Neural cell (in vitro differentiated cells): ENCODE measurements around the gene ADARB1. TPM values are rescaled to one million over a fixed set of nuclear protein-coding genes. Genes with fewer than 3 reads are reported as not detected.

Experiments used
- H2AFZ ChIP-seq: fragments of 200-600, 300-800 bp; sonication (generic), shearing (Covaris generic); 2 replicates; pipeline ENCODE4 v1.6.0; 2014; ENCODE audit warnings: low read depth, mild to moderate bottlenecking, antibody characterized with exemption, low read length, moderate library complexity
- H3F3A ChIP-seq: fragments of 200-600 bp; shearing (Covaris generic); 2 replicates; pipeline ENCODE4 v1.6.1; 2016; ENCODE audit warnings: mild to moderate bottlenecking, moderate library complexity, mixed read lengths, antibody characterized with exemption, low read length; ENCODE audit not compliant: insufficient read depth, poor library complexity, severe bottlenecking
- H3K27ac ChIP-seq: fragments of 200-600, 300-800 bp; sonication (generic), shearing (Covaris generic); 2 replicates; pipeline ENCODE4 v1.5.1; 2014; ENCODE audit warnings: mild to moderate bottlenecking, low read length, moderate library complexity
- H3K27me3 ChIP-seq: fragments of 300-800, 200-600 bp; sonication (generic), shearing (Covaris generic); 2 replicates; pipeline ENCODE4 v1.6.0; 2014; ENCODE audit warnings: mild to moderate bottlenecking, low read depth, low read length, moderate library complexity; ENCODE audit not compliant: insufficient read depth
- H3K36me3 ChIP-seq: fragments of 300-800, 200-600 bp; sonication (generic), shearing (Covaris generic); 2 replicates; pipeline ENCODE4 v1.5.1; 2014; ENCODE audit warnings: mild to moderate bottlenecking, antibody characterized with exemption, low read length, moderate library complexity; ENCODE audit not compliant: insufficient read depth
- H3K4me2 ChIP-seq: fragments of 300-800, 200-600 bp; sonication (generic), shearing (Covaris generic); 2 replicates; pipeline ENCODE4 v1.6.0; 2014; ENCODE audit warnings: mild to moderate bottlenecking, low read length
- H3K4me3 ChIP-seq: fragments of 300-800, 200-600 bp; sonication (generic), shearing (Covaris generic); 2 replicates; pipeline ENCODE4 v1.5.1; 2014; ENCODE audit warnings: mild to moderate bottlenecking, low read length, moderate library complexity
- H3K79me2 ChIP-seq: fragments of 200-600 bp; shearing (Covaris generic); replicated peaks from 2 replicates; pipeline ENCODE4 v1.6.0; 2014; ENCODE audit warnings: mild to moderate bottlenecking, low read length, moderate library complexity; ENCODE audit not compliant: insufficient read depth
- H3K9ac ChIP-seq: fragments of 300-800, 200-600 bp; sonication (generic), shearing (Covaris generic); 2 replicates; pipeline ENCODE4 v1.6.1; 2016; ENCODE audit warnings: mild to moderate bottlenecking, low read length, mixed read lengths
- H3K9me2 ChIP-seq: fragments of 200-600 bp; shearing (Covaris generic); 2 replicates; pipeline ENCODE4 v1.6.1; 2016; ENCODE audit warnings: mild to moderate bottlenecking, low read length, mixed read lengths; ENCODE audit not compliant: insufficient read depth
- H3K9me3 ChIP-seq: fragments of 200-600, 300-800 bp; sonication (generic), shearing (Covaris generic); 2 replicates; pipeline ENCODE4 v1.6.1; 2016; ENCODE audit warnings: mild to moderate bottlenecking, mixed run types, low read length, moderate library complexity, mixed read lengths
- H4K20me1 ChIP-seq: fragments of 200-600 bp; shearing (Covaris generic); 2 replicates; pipeline ENCODE4 v1.6.1; 2016; ENCODE audit warnings: mild to moderate bottlenecking, mixed run types; ENCODE audit not compliant: insufficient read depth
- CTCF ChIP-seq: fragments of 450-650 bp; IDR thresholded peaks from 2 replicates; pipeline ENCODE4 v1.5.1; 2014; ENCODE audit warnings: antibody characterized with exemption, mild to moderate bottlenecking, moderate library complexity; ENCODE audit not compliant: poor library complexity, severe bottlenecking
- EP300 ChIP-seq: fragments of 450-650 bp; conservative IDR thresholded peaks from 2 replicates; pipeline ENCODE4 v1.6.1; 2014; ENCODE audit warnings: antibody characterized with exemption, mild to moderate bottlenecking, moderate library complexity; ENCODE audit not compliant: poor library complexity, severe bottlenecking
- EZH2 ChIP-seq: fragments of 200-600, 300-800 bp; shearing (Covaris generic), sonication (generic); IDR thresholded peaks from 2 replicates; pipeline ENCODE4 v1.6.1; 2014; ENCODE audit warnings: antibody characterized with exemption, low read length, borderline replicate concordance, mild to moderate bottlenecking; ENCODE audit not compliant: insufficient read depth, poor library complexity, severe bottlenecking
- MXI1 ChIP-seq: fragments of 450-650 bp; conservative IDR thresholded peaks from 2 replicates; pipeline ENCODE4 v1.6.1; 2014; ENCODE audit warnings: antibody characterized with exemption, mild to moderate bottlenecking; ENCODE audit not compliant: poor library complexity, severe bottlenecking
- POLR2AphosphoS5 ChIP-seq: IDR thresholded peaks from 2 replicates; pipeline ENCODE4 v1.6.1; 2012
- RAD21 ChIP-seq: fragments of 450-650 bp; conservative IDR thresholded peaks from 2 replicates; pipeline ENCODE4 v1.6.1; 2014; ENCODE audit warnings: antibody characterized with exemption, mild to moderate bottlenecking, moderate library complexity
- REST ChIP-seq: IDR thresholded peaks from 2 replicates; pipeline ENCODE4 v1.6.1; 2012; ENCODE audit warnings: borderline replicate concordance
- SMC3 ChIP-seq: fragments of 450-650 bp; conservative IDR thresholded peaks from 2 replicates; pipeline ENCODE4 v1.6.1; 2014; ENCODE audit warnings: antibody characterized with exemption, mild to moderate bottlenecking, moderate library complexity; ENCODE audit not compliant: poor library complexity
- TAF1 ChIP-seq: IDR thresholded peaks from 2 replicates; pipeline ENCODE4 v1.6.1; 2012; ENCODE audit warnings: low read depth
- polyA plus RNA-seq: library from polyadenylated mRNA; depleted of rRNA; stranded (reverse); fragments of >200 nt; gene quantifications from 2 replicates; pipeline ENCODE4 v1.2.3, GENCODE V29; 2014

Gene ADARB1
- polyA plus RNA-seq, 1 donor from 2014 or later = 8.9 TPM

DNA sequence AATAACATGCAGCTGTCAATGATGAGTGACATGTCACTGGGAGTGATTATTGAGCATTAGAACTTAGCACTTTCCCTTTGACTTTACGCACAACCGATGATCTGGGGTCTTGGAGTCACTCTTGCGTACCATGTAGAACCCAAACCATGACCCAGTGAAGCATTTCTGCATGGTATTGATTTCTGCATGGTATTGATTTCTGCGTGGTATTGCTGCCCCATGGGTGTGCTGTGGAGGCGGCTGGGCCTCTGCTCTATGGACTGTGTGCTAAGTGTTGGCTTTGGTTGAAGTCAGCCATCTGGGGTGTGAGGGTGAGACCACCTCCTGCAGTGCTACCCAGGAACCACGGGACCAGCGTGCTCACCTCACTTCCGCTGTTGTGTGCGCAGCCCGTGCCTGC is 98.0 kb downstream of the ADARB1 start:
- TF ChIP-seq EZH2 (no peak), TAF1 (no peak), EP300 (no peak), REST (no peak), MXI1 (no peak), POLR2AphosphoS5 (no peak), SMC3 (no peak), CTCF (no peak), RAD21 (no peak)
- no peaks in the 10 kb centered on the region for H3K27me3 ChIP-seq
- H3K9me2 ChIP-seq = no peaks in the 10 kb centered on the region
- no peaks in the 10 kb centered on the region for H3F3A ChIP-seq
- no peak overlapping the region for H2AFZ ChIP-seq
- no peaks in the 10 kb centered on the region for H3K79me2 ChIP-seq
- no peaks in the 10 kb centered on the region for H3K9me3 ChIP-seq
- H4K20me1 ChIP-seq = no peaks in the 10 kb centered on the region
- H3K4me2 ChIP-seq = no peak overlapping the region
- no peak overlapping the region for H3K9ac ChIP-seq
- no peak overlapping the region for H3K4me3 ChIP-seq
- no peak overlapping the region for H3K27ac ChIP-seq
- no peaks in the 10 kb centered on the region for H3K36me3 ChIP-seq

DNA sequence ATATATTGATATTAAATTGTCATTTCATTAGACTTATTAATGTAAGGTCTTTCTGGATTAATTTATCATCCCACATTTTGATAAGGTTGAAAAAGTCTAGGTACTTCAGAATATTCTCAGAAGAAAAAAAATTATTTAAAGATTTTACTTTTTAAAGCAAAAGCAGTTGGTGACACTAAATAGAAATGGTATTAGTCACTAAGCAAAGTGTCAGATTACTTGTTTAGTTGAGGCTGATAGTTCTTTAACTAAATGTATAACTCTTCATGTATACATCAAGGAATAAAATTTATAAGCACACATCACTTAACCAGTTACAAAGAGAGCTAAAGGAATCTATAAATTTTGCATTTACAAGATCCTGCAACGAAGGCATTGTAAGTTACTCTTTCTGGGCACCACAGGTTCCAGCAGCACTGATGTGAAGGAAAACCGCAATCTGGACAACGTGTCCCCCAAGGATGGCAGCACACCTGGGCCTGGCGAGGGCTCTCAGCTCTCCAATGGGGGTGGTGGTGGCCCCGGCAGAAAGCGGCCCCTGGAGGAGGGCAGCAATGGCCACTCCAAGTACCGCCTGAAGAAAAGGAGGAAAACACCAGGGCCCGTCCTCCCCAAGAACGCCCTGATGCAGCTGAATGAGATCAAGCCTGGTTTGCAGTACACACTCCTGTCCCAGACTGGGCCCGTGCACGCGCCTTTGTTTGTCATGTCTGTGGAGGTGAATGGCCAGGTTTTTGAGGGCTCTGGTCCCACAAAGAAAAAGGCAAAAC is 101.1 kb downstream of the ADARB1 start:
- Histone ChIP-seq H3F3A (no peaks in the 10 kb centered on the region), H3K9me3 (no peaks in the 10 kb centered on the region), H4K20me1 (no peaks in the 10 kb centered on the region), H3K36me3 (no peaks in the 10 kb centered on the region), H3K9me2 (no peaks in the 10 kb centered on the region), H3K79me2 (no peaks in the 10 kb centered on the region), H2AFZ (no peak overlapping the region), H3K27ac (no peak overlapping the region), H3K9ac (no peak overlapping the region), H3K4me3 (no peak overlapping the region), H3K27me3 (no peaks in the 10 kb centered on the region), H3K4me2 (no peak overlapping the region)
- no peak for TF ChIP-seq MXI1
- TF ChIP-seq RAD21 = no peak
- TF ChIP-seq REST = no peak
- TF ChIP-seq CTCF = no peak
- TF ChIP-seq POLR2AphosphoS5 = no peak
